PFSK-1 (cell line): ENCODE data around the gene CTXN1.

Source experiments
- FOXP2 ChIP-seq: optimal IDR thresholded peaks from 2 replicates; pipeline ENCODE3; 2011; ENCODE audit warnings: borderline replicate concordance, control low read depth, inconsistent platforms; ENCODE audit not compliant: insufficient read depth; ENCODE audit errors: extremely low read length, extremely low read depth
- POLR2AphosphoS5 ChIP-seq: IDR thresholded peaks from 2 replicates; pipeline ENCODE4 v1.6.1; 2012; ENCODE audit warnings: low read depth, mild to moderate bottlenecking, control low read depth, low read length, moderate library complexity
- REST ChIP-seq, 2 experiments: IDR thresholded peaks; 2 replicates each; pipeline versions ENCODE4 v1.6.1 to v1.8.0; 2011 to 2012; ENCODE audit warnings: low read depth in 2 of 2, low read length in 2 of 2, control low read depth in 1 of 2, inconsistent platforms in 1 of 2, mild to moderate bottlenecking in 1 of 2, moderate library complexity in 1 of 2; ENCODE audit not compliant: insufficient read depth in 1 of 2
- SIN3A ChIP-seq: IDR thresholded peaks from 2 replicates; pipeline ENCODE4 v1.6.1; 2012; ENCODE audit warnings: mild to moderate bottlenecking, low read length, moderate library complexity, borderline replicate concordance; ENCODE audit not compliant: insufficient read depth
- TAF1 ChIP-seq: IDR thresholded peaks from 2 replicates; pipeline ENCODE4 v1.6.1; 2012; ENCODE audit warnings: low read length, control low read depth, borderline replicate concordance; ENCODE audit not compliant: insufficient read depth

Gene CTXN1

GRCh38 chr19:7942981-7943443 lies 17.1 kb upstream of the CTXN1 start:
- TF ChIP-seq POLR2AphosphoS5 = no peak
- TF ChIP-seq SIN3A = no peak
- TF ChIP-seq FOXP2 = no peak
- no peak for TF ChIP-seq TAF1
- TF ChIP-seq REST (IDR thresholded peaks at IDR 0.05; ENCODE audit: insufficient read depth in 1 of 2, low read depth in 2 of 2, low read length in 2 of 2) = no peak

GRCh38 chr19:7941895-7942596 lies 16.1 kb upstream of the CTXN1 start:
- TF ChIP-seq POLR2AphosphoS5 = no peak
- TF ChIP-seq REST (IDR thresholded peaks at IDR 0.05; ENCODE audit: insufficient read depth in 1 of 2, low read depth in 2 of 2, low read length in 2 of 2) = no peak
- TF ChIP-seq TAF1 = no peak
- no peak for TF ChIP-seq FOXP2
- no peak for TF ChIP-seq SIN3A

- no peak for TF ChIP-seq REST (IDR thresholded peaks at IDR 0.05; ENCODE audit: insufficient read depth in 1 of 2, low read depth in 2 of 2, low read length in 2 of 2)
- TF ChIP-seq POLR2AphosphoS5 = no peak
- no peak for TF ChIP-seq TAF1
- TF ChIP-seq SIN3A = no peak
- no peak for TF ChIP-seq FOXP2
These were observed 14.9 kb upstream of the CTXN1 start for GRCh38 chr19:7940841-7941240.

- no peak for TF ChIP-seq FOXP2
- TF ChIP-seq SIN3A = no peak
- TF ChIP-seq REST (IDR thresholded peaks at IDR 0.05; ENCODE audit: insufficient read depth in 1 of 2, low read depth in 2 of 2, low read length in 2 of 2) = no peak
- no peak for TF ChIP-seq POLR2AphosphoS5
- TF ChIP-seq TAF1 = no peak
These were observed 8.8 kb upstream of the CTXN1 start for GRCh38 chr19:7934766-7935165.
